Stimulated activated CD4-positive, alpha-beta T cell treated with anti-CD3 and anti-CD28 coated beads, TNF-alpha, amount 100 ng/mL, for 48 hours (primary cell): Measurements from ENCODE around the gene ZNF547.
A peak's percentile ranks its signal among the peaks of the same experiment; 100 is the strongest.
"Not testable (repeated sequence)": the region's sequence is repeated elsewhere in the genome, so short reads cannot be mapped to it uniquely, and the experiment has no call there.

ENCODE experiments used
- DNase-seq, 3 donors: peaks; one replicate each; pipeline ENCODE4 v3.0.0-alpha.2; 2020; ENCODE audit warnings: low read depth in 3 of 3

ZNF547 gene

DNA sequence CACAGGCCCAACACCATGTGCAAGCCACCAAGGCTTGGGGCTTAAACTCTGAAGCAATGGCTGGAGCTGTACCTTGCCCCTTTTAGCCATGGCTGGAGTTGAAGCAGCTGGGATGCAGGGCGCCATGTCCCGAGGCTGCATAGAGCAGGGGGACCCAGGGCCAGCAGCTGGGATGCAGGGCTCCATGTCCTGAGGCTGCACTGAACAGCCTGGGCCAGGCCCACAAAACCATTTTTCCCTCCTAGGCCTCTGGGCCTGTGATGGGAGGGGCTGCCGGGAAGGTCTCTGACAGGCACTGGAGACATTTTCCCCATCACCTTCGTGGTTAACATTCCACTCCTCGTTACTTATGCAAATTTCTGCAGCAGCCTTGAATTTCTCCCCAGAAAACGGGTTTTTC lies 10.8 kb downstream of the ZNF547 start:
- no peak for DNase-seq

DNA sequence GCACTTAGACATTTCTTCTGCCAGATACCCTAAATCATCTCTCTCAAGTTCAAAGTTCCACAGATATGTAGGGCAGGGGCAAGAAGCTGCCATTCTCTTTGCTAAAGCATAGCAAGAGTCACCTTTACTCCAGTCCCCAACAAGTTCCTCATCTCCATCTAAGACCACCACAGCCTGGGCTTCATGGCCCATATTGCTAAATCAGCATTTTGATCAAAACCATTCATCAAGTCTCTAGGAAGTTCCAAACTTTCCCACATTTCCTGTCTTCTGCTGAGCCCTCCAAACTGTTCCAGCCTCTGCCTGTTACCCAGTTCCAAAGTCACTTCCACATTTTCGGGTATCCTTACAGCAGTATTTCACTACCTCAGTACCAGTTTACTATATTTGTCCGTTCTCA lies 11.3 kb downstream of the ZNF547 start:
- not testable (repeated sequence) for DNase-seq

DNA sequence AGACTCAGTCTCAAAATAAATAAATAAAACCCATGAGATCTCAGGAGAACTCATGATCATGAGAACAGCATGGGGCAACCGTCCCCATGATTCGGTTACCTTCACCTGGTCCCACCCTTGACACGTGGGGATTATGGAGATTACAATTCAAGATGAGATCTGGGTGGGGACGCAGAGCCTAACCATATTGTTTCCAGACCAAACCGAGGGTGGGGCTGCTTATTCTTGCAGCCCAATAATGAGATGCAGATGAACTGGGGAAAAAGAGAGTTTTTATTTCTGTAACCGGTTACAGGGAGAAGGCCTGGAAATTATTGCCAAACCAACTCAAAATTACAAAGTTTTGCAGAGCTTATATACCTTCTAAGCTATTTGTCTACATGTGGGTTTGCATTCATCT lies 12.8 kb downstream of the ZNF547 start:
- no peak for DNase-seq

DNA sequence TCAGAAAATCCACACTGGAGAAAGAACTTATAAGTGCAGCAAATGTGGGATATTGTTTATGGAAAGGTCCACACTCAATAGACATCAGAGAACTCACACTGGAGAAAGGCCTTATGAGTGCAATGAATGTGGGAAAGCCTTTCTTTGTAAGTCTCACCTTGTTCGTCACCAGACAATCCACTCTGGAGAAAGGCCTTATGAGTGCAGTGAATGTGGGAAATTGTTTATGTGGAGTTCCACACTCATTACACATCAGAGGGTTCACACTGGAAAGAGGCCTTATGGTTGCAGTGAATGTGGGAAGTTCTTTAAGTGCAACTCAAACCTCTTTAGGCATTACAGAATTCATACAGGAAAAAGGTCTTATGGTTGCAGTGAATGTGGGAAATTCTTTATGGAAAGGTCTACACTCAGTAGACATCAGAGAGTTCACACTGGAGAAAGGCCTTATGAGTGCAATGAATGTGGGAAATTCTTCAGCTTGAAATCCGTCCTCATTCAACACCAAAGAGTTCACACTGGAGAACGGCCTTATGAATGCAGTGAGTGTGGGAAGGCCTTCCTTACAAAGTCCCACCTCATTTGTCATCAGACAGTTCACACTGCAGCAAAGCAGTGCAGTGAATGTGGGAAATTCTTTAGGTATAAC lies 14.3 kb downstream of the ZNF547 start:
- no peak for DNase-seq

DNA sequence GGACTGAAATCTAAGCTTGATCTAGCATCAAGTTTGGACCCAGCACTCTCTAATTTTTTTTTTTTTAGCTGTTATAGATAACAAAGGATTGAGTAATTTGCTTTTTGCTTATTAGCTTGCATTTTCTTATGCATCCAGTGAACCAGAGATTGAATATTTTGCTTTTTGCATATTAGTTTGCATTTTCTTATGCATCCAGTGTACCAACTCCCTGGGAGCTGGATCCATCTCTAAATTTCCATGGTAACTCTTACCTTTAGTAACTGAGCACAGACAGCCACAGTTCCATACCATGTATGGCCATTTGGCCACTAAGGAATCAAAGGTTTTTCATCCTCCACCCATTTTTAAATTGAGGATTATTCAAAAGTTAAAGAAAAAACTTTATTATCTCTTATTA lies 17.6 kb downstream of the ZNF547 start:
- no peak for DNase-seq

DNA sequence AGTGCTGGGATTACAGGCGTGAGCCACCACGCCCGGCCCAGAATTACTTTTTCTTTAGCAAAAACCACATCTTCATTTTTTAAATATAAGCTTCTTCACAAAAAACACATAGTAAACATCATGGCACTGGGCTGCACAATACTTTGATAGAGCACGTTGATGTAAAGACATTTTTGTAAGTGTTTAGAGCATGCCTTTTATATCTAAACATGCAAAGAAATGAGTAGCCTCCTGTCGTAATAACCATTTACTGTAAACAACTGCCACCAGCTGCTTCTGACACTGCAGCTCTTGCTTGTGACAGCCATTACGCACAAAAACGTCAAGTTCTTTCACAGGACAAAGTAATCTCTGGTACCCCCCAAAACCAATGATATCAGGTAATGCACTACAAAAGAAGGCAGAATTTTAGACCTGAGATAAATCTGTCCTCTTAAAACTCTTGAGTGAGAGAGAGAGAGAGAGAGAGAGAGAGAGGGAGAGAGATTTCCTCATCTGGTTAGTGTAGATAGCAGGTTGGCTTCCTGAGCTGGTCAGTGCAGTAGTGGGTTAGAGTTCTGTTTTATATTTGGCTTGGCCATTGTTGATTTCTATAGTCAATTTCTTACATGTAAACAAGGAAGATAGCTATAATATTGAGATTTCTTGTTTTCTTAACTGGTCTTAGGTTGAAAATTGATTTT lies 19.6 kb downstream of the ZNF547 start:
- no peak for DNase-seq

DNA sequence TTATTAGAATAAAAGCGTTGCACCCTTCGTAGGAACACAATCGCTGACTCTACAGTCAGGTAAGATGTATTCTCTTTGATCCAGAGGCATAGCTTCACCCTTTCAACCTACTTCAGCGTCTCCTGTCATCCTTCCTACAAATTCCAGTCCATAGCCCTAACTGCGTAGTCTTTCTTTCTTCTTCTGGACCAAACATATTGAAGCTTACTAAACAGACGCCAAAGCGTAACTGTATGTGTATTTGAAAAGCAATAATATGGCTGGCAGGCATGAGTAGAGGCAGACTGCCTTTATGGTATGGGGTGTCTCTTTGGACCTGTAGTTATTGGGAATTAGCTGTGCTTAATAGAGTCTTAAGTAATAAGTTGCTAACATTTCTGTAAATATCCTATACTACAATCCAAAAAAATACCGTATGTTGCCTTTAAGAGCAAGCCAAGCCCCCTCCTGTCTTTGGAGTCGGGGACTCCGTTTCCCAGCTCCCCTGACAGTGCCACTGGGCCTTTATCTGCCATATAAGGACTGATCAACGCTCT lies 25.9 kb downstream of the ZNF547 start:
- no peak for DNase-seq

DNA sequence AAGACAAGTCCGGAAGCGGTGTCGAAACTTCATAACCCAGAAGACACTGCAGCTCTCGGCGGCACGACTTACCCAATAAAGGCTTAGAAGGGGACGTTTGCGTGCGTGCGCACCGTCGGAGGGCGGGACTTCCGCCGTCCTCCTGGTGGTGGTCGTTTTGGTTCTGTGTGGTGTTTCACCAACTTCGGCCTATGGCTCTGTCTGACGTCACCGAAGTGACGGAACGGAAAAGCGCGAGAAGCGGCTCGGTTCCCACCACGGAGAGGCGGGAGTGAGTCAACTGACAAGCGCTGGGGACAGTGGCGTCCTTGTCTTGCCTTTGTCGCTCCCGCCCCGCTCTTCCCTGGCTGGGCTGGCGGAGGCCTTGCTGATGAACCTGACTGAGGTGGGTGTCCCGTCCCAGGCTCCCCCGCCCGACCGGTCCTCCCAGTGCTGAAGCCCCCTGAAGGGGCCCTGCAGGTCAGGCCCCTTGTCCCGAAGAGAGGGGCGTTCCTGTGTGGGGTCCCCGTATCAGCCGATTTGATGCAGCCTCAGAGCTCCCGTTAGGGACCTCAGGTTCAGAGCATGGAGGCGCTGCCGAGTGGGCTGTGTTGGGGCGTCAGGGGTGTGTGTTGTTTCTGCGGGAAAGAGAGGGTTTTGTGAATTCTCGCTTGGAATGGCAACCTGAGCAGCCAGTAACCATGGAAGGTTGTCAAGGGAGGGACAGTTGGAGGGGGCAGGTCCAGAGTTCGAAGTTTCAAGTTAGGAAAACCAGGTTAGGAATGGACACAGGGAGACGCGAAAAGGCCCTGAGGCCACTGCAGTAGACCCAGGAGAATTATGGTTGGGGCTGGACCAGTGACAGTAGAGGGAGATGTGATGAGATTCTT lies 26.6 kb downstream of the ZNF547 start, which contains the start of gene ZNF548:
Gene ZNF548, plus strand, starts transcription at position 125 of the 869 bp plus-strand sequence. Its CDS starts 246 bp downstream, at position 371.
- peak; percentile 88 to 96 (median 89) for DNase-seq

DNA sequence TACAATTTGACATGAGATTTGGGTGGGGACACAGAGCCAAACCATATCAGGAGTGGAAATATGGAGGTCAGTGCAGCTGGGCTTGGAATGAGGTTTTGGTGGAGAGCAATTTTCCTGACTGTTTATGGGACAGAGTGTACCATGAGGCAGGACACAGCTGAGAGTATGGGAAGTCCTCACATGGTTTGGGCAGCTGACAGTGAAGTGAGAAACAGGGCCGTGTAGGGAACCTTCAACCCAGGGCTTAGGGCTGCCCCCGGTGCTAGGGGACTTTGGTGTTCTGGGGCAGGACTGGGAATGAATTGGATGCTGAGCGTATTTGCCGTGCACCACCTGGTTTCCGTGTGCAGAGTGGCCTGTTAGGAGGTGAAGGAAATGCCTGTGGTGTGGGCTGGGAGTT lies 32.4 kb downstream of the ZNF547 start:
- DNase-seq, result no peak

DNA sequence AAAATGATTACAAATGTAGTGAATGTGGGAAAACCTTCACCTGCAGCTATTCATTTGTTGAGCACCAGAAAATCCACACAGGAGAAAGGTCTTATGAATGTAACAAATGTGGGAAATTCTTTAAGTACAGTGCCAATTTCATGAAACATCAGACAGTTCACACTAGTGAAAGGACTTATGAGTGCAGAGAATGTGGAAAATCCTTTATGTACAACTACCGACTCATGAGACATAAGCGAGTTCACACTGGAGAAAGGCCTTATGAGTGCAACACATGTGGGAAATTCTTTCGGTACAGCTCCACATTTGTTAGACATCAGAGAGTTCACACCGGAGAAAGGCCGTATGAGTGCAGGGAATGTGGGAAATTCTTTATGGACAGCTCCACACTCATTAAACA lies 35.5 kb downstream of the ZNF547 start:
- no peak for DNase-seq

DNA sequence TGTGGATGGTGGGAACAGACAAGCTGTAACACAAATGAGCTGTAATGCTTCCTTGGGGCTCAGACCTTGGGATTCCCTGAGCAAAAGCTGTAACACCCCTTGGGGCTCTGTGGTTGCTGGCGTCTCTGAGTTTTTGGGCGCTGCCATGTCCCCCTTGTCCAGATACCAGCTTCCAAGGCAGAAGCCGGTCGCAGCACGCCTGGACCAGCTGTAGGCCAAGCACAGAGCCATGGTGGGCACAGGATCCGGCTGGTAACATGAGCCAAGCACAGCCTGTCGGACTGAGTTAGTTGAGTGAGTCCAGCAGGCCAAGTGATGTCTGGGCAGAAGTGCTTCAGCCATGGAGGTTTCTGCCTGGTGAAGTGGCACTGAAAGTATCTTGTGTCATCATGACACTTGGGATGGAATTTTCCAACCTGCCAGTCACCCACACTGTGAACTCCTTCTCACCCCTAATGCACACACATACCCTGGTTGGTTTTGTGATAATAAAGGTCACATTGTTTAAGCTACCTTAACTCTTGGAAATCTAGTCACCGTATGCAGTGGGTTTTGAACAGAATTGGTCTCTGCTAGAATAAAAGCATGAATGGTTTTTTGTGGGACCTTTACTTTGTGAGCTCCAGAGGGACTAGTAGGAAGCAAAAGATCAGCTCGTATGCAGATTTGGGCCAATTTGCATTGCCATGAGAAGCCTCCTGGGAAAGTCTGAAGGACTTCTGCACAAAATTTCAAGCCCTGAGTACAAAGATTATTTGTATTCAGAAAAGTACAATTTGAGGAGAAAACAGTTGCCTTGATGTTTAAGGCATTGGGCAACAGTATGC lies 40.6 kb downstream of the ZNF547 start:
- DNase-seq, result no peak

DNA sequence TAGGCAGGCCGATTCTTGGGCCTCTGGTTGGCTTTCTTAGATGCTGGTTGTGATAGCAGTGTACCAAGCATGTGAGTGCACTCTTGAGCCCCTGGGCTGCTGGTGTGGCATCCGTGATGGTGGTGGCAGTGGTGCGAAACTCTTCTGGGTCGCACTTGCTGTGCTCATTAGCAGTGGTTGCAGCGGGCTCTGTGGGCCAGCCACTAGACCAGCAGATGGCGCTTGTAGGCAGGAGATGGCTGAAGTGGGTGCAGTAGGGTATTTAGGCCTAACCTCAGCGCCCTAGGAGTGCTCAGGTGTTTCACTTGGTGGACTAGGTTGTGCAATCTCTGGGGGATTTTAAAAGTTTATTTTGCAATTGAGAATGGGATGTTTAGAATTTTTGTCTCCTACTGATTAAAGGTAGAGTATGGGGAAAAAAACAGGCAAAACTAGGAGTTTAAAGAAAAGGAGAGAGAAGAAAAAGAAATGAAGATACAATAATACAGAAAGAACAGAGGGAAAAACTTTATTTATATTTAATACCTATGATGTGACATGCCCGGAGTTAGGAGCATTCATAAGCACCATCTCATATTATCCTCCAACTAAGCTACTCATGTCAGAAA lies 43.3 kb downstream of the ZNF547 start:
- DNase-seq, result peak; percentile 40 to 59 (median 56)

DNA sequence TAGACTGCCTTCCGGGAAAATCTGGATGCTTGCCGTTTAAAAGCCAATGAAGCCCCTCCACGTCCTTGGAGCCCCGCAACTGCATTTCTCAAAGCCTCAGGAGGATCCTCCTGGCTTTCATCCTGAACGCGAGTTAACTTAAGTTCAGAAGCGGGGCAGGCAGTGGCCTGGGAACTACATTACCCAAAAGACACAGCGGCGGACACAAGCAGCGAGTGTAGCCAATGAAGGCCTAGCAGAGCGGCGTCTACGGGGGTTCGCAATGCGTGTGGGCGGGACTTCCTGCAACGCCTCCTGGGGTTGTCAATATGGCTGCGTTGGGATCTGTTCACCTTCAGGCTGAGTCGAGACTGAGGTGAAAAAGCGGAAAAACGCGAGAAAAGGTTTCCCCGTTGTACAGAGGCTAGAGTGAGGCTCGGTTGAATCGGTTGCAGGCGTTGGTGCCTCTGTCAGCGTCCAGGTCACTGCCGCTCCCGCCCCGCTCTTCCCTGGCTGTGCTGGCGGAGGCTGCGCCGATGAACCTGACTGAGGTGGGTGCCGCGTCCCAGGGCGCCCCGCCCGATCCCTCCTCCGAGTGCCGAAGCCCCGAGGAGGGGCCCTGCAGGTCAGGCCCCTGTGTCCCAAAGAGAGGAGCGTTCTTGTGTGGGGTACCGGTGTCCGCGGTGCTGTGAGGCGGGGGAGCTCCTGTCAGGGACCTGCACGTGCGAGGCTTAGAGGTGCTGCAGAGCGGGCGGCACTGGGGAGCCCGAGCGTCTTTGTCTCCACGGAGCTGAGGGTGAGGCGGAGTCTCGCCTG lies 47.7 kb downstream of the ZNF547 start, which contains the start of gene ZNF17:
Gene ZNF17, plus strand, starts transcription at position 285 of the 795 bp plus-strand sequence. CDS start 2,455 bp downstream, outside the sequence.
- peak; percentile 85 to 89 (median 87) for DNase-seq

DNA sequence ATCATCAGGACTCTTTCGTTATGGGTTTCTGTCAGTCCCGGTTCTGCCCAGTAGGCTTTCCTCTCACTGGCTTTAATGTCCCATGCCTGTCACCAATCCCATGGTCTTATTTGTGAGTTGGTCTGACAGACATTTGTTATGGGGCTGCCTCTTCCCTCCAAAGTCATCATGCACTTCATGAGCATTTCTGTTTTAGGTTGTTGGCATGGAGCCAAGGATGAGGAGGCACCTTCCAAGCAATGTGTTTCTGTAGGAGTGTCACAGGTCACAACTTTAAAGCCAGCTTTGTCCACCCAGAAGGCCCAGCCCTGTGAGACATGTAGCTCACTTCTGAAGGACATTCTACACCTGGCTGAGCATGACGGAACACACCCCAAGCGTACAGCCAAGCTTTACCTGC lies 56.1 kb downstream of the ZNF547 start:
- DNase-seq, result no peak

DNA sequence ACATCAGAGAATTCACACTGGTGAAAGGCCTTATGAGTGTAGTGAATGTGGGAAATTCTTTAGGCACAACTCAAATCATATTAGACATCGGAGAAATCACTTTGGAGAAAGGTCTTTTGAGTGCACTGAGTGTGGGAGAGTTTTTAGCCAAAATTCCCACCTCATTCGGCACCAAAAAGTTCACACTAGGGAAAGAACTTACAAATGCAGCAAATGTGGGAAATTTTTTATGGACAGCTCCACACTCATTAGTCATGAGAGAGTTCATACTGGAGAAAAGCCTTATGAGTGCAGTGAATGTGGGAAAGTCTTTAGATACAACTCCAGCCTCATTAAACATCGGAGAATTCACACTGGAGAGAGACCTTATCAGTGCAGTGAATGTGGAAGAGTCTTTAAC lies 57.7 kb downstream of the ZNF547 start:
- DNase-seq, result no peak
